ENCODE measurements around the gene WBP11.
"Not testable (repeated sequence)": the region's sequence is repeated elsewhere in the genome, so short reads cannot be mapped to it uniquely, and the experiment has no call there.

Gene WBP11

DNA sequence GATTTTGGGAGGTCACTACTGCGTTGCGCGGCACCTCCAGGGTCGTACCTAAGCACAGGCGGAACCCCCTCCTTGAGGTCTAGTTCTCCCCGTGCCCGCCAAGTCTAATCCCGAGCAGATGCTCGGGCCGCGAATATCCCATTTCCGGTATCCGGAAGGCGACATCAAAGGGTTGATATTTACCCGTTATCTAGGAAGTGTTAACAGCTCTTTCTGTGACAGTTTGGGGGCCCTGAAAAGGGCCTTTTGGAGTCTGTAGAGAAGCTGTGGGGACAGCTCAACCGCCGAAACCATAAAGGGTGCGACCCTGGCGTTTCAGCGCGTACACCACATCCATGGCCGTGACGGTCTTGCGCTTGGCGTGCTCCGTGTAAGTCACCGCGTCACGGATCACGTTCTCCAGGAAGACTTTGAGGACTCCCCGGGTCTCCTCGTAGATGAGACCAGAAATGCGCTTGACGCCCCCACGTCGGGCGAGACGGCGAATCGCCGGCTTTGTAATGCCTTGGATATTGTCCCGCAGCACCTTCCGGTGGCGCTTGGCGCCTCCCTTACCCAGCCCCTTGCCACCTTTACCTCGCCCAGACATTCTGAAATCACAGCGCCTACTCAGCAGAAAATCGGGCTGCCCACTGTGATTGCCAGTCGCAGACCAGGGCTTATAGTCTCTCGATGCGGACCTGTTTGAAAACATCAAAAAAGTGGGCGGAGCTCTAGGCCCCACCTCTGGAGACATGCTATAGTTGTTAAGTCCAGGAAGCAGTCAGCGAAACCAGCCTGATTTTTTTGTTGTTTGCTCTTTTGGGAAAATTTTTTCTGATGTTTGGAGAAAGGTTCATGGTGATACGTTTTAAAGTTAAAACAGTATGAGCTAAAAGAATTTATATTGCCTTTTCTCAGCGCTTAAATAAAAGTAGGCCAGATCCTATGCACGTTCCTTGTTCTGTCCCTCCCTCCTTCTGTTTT is 32.5 kb downstream of the WBP11 start:
- peak; percentile 90 for DNase-seq

DNA sequence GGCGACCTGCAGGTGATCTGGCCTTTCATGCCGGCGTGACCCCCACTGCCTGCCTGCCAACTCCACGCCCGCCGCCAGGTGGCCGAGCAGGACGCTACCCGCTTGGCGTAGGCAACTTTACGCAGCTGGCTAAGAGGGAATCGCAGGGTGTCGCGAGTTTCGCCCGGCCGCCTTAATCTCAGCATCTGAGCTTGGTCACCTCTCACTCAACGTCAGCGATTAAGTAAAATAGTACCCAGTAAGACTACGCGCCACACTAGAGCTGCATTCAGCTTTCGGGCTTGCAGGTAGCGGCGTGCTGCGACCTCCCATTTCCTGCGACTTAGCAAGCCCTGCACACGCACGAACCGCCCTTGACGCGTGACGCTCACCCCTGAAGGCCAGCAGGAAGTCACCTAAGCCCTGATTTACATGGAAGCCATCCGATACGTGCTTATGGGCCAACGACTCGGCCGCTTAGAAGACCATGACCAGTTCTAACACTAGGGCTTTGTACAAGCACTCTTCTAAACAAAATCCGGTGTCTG is 33.2 kb downstream of the WBP11 start:
- DNase-seq = peak; percentile 92

DNA sequence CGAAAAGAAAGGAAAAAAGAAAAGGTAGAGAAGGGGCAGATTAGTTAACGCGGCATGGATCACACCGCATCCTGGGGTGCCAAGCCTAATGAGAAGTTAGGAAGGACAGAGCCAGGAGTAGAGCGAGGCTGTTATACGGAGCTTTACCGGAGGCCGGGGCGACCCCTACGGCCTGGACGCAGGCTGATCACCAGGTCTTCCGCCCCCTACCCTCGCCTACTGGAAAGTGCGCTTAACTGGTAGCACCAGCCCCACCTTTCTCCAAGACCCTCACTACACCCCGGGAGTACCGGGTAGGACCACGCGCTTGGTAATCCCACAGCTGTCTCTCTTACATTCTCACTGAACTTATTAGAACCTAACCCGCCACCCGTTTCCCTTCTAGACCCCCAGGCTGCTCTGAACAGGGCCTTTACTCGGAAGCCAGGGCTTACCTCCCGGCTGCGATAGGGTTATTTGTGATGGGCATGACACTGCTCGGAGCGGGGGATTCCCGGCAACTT is 33.8 kb downstream of the WBP11 start:
- DNase-seq = no peak

DNA sequence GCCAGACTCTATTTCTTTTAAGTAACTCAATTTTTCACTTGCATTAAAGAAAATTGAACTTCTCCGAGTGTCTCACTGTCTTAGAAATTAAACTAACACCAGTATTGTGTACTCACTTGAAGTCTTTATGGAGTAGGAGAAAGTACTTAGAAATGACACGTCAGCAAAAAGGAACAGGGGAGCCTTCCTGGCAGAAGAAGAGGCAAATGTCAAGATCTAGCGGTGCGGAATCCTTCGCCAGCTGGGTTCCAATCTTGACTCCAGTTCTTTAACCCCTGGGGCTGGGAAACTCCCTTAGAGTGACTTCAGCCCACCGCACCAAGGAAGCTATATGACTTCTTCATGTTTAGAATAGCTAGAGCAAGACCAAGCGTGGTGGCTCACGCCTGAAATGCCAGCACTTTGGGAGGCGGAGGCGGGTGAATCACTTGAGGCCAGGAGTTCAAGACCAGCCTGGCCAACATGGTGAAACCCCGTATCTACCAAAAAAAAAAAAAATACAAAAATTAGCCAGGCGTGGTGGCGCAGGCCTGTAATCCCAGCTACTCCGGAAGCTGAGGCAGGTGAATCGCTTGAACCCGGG is 34.4 kb downstream of the WBP11 start:
- DNase-seq = no peak

DNA sequence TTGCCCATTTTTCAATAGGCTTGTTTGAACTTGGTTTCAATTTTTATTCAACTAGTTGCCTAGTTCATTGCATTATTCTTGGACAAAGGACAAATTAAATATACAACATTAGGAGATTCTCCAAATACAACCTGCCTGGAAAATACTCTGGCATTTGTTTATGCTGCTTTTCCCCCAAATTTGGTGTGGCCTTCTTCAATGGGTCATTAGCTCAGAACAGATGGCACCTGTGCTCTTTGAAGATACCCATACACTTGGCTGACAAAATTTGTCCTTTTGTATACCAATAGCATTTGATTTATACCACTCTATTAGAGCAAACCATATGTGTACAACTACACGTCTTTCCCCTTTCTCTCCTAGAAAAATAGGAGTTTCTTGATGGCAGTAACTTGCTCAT is 35.7 kb downstream of the WBP11 start:
- no peak for DNase-seq

DNA sequence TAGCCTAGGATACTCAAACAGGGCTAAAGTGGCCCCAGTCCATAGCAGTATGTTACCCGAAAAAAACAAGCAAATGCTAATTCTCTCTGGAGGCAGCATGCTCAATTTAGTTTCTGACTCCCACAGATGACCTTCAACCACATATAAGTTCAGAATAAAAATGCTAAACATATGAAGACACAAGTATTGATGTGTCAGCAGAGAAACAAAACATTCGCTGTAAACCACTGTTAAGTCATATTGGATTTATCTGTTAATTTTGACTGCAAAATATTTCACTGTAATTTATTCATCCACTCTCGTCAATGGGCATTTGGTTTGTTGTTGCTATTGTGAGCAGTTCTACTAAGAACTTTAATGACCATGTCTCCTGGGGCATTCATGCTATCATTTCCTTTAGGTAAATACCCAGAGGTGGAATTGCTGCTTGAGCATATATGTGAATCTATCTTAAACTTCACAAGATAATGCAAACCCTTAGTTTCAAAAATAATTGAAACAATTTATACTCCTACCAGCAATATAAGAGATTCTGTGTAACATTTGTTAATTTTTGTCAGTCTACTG is 36.5 kb downstream of the WBP11 start:
- no peak for DNase-seq

DNA sequence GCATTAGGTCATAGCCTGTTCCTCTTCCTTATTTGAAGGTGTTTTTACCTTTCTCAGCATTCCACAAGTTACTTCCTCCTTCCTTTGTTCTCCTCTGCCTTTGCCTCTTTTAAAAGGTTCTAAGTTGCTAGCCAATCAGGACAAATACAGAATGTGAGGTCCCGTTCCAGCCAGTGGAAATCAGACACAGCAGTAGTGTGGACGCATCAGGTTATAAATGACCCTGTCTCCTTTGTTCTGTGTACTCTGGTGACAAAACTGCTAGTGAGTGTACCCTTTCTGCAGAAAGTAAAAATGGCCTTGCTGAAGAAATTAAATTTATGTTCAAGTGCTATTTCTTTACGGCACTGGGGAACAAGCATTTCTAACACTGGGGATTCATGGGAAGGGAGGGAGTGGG is 37.3 kb downstream of the WBP11 start:
- DNase-seq = not testable (repeated sequence)

DNA sequence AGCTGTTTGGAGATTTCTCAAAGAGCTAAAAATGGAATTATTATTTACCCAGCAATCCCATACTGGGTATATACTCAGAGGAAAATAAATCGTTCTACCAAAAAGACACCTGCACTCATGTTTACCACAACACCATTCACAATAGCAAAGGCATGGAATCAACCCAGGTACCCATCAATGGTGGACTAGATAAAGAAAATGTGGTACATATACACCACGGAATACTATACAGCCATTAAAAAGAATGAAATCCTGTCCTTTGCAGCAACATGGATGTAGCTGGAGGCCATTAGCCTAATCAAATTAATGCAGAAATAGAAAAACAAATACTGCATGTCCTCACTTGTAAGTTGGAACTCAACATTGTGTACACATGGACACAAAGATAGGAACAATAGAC is 37.9 kb downstream of the WBP11 start:
- DNase-seq = no peak

DNA sequence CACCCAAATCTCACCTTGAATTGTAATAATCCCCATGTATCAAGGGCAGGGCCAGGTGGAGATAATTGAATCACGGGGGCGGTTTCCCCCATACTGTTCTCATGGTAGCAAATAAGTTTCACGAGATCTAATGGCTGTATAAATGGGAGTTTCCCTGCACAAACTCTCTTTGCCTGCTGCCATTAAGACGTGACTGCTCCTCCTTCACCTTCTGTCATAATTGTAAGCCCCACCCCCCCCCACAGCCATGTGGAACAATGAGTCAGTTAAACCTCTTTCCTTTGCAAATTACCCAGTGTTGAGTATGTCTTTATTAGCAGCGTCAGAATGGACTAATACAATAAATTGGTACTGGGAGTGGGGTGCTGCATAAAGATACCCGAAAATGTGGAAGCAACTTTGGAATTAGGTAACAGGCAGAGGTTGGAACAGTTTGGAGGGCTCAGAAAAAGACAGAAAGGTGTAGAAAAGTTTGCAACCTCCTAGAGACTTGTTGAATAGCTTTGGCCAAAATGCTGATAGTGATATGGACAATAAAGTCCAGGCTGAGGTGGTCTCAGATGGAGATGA is 43.5 kb downstream of the WBP11 start:
- not testable (repeated sequence) for DNase-seq

DNA sequence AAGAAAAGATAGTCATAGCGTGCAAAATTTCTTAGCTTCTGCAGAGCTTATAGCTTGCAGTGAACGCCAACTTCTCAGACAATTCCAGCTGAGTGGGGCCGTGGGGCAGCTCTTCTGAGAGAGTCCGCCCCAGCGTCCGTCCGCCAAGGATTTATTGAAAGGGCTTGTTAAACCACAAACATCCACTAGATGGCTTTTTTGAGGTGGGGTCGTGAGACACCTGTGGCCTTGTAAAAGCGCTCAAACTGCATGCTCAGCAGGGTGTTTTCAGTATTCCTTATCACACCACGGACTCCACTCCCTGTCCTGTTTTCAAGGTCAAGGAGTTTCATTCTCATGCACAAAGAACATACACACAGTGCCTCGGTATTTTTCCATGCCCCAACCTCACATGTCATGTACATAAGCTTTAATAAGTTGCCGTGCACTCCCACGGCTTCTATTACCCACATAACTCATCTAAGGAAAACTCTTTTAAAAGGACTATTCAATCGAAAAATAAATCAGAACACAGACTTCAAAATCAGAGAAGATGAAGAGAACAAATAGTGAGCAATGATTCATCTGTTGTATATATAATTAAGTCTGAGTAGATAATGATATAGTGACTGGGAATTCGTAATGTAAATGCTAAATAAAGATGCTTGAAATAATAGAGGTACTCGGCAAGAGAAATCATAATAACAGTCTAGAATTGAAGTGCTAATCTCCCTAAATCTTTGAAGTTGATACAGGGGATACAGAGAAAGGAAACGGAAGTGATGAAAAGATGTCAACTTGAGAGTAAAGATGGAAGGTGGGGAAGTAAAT is 46.7 kb downstream of the WBP11 start:
- no peak for DNase-seq

DNA sequence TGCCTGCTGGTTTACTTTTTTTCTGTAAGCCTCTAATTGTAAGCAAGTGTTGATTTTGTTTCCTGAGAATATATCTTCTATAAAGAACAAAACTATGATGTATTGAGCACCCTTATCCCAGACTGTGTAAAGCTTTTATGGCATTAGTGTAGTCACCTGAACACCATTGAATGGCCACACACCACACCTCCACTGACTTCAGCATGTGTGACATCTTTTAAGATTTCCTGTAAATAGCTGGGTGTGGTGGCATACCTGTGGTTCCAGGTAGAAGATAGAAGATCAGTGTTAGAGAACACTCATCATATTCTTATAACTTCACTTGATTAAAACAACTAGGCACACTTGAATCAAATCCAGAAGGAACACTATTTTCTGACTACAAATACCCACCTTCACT is 51.3 kb downstream of the WBP11 start:
- no peak for DNase-seq

DNA sequence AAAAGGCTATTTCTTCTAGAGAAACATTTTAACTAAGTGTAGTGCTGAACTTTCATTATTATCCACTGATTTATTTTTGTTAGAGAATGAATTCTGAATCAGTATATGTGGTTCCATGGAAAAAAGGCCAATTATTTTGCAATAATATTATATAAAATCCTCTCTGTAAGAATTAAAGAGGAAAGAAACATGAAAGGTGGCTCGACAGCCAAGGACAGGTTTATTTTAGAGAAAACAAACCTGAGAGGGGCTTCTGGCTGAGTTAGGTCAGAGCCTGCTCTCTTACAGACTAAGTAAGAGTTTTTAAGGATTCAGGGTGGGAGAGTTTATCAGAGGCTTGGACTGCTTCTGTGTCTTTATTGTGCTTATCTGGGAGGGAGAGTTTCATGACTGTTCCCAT is 60.2 kb downstream of the WBP11 start:
- DNase-seq = no peak

DNA sequence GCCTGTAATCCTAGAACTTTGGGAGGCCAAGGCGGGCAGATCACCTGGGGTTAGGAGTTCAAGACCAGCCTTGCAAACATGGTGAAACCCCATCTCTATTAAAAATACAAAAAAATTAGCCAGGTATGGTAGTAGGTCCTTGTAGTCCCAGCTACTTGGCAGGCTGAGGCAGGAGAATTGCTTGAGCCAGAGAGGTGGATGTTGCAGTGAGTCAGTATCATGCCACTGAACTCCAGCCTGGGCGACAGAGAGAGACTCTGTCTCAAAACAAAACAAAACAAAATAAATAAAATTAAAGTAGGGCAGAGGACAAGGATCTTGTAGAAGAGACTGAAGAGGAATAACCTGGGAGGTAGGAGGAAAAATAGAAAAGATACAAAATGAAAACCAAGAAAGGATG is 61.3 kb downstream of the WBP11 start:
- DNase-seq = no peak

DNA sequence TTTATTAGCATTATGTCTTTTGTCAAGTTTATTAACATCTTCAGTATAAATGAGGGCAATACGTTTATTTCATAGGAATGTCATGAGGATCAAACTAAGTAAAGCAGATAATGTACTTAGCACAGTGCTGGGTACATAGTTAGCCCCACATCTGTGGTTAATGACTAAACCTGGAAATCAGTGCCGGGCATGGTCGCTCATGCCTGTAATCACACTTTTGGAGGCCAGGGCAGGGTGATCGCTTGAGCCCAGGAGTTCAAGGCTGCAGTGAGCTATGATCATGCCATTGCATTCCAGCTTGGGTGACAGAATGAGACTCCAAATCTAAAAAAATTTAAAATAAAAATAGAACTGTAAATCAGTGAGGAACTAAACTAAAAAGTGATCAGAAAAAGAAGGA is 62.1 kb downstream of the WBP11 start:
- no peak for DNase-seq

DNA sequence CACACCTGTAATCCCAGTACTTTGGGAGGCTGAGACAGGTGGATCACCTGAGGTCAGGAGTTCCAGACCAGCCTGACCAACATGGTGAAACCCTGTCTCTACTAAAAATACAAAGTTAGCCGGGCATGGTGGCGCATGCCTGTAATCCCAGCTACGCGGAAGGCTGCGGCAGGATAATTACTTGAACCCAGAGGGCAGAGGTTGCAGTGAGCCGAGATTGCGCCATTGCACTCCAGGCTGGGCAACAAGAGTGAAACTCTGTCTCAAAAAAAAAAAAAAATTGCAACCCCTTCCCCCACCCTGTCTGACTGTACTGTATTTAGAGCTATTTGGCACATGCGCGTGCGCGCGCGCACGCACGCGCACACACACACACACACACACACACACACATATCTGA is 66.8 kb downstream of the WBP11 start:
- DNase-seq = not testable (repeated sequence)
